Measurements from ENCODE around the gene ZNF334.

DNA sequence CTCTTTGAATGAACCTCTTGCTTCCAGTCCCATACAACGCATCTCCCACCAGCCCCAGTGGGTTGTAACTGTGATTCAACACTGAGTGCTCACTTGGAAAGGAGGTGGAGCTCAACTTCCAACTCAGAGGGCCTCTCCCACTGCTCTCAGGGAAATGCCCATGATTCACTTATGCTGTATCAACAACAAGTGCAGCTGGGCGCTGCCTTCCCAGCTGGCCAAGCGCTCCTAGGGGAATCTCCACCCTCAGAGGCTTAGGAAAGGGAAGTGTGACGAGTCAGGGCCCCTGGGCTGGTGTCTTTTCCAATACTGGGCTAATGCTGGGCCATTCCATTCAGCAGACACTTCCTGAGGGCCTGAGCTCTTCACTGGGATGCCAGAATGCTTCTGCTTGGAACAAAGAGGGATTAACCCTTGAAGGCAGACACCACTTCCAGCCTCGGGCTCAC, 45.2 kb upstream of the ZNF334 start:
- TF ChIP-seq CTCF (conservative IDR thresholded peaks at IDR 0.05) (no peak), ZFX (IDR thresholded peaks at IDR 0.05) (no peak)
